H4 (cell line): ENCODE results near the gene ACER3. TPM values are rescaled to one million over a fixed set of nuclear protein-coding genes. Genes with fewer than 3 reads are reported as not detected.
"Not testable (repeated sequence)": the region's sequence is repeated elsewhere in the genome, so short reads cannot be mapped to it uniquely, and the experiment has no call there.

Source experiments
- DNase-seq: peaks from one replicate; pipeline ENCODE4 v3.0.0-alpha.2; 2015; ENCODE audit warnings: low spot score
- total RNA-seq: library from RNA; depleted of rRNA; stranded (reverse); fragments of >200 nt; shearing (Covaris generic); gene quantifications from 2 replicates; pipeline ENCODE4 v1.2.3, GENCODE V29; 2014

Gene ACER3
- total RNA-seq, 1 experiment from 2014 or later, result 19.7 TPM

GRCh38 chr11:76836613-76837291, 24.0 kb upstream of the ACER3 start:
- no peak for DNase-seq

GRCh38 chr11:76837696-76838677, 22.7 kb upstream of the ACER3 start:
- no peak for DNase-seq

- no peak for DNase-seq
Observed at GRCh38 chr11:76838678-76839068, 22.0 kb upstream of the ACER3 start.

GRCh38 chr11:76839311-76839710, 21.4 kb upstream of the ACER3 start:
- DNase-seq, result no peak

GRCh38 chr11:76841923-76842452, 18.7 kb upstream of the ACER3 start:
- DNase-seq, result no peak

- DNase-seq, result no peak
Observed at GRCh38 chr11:76843907-76844306, 16.8 kb upstream of the ACER3 start.

- DNase-seq, result no peak
Observed at GRCh38 chr11:76844511-76844910, 16.2 kb upstream of the ACER3 start.

- DNase-seq, result no peak
Observed at GRCh38 chr11:76845069-76845468, 15.6 kb upstream of the ACER3 start.

- no peak for DNase-seq
Observed at GRCh38 chr11:76846441-76846840, 14.3 kb upstream of the ACER3 start.

- no peak for DNase-seq
Observed at GRCh38 chr11:76849376-76849775, 11.3 kb upstream of the ACER3 start.

- no peak for DNase-seq
Observed at GRCh38 chr11:76850130-76850529, 10.6 kb upstream of the ACER3 start.

GRCh38 chr11:76850815-76851214, 9.9 kb upstream of the ACER3 start:
- DNase-seq, result no peak

GRCh38 chr11:76854709-76855108, 6.0 kb upstream of the ACER3 start:
- no peak for DNase-seq

GRCh38 chr11:76855670-76856069, 5.0 kb upstream of the ACER3 start:
- DNase-seq, result not testable (repeated sequence)

GRCh38 chr11:76856106-76856505, 4.6 kb upstream of the ACER3 start:
- DNase-seq, result no peak

- no peak for DNase-seq
Observed at GRCh38 chr11:76856571-76856970, 4.1 kb upstream of the ACER3 start.

- no peak for DNase-seq
Observed at GRCh38 chr11:76857781-76858410, 2.8 kb upstream of the ACER3 start.

- no peak for DNase-seq
Observed at GRCh38 chr11:76859708-76860227, 950 bp upstream of the ACER3 start.

GRCh38 chr11:76861490-76861953, 804 bp downstream of the ACER3 start:
- DNase-seq, result no peak

- DNase-seq, result not testable (repeated sequence)
Observed at GRCh38 chr11:76862794-76863193, 2.1 kb downstream of the ACER3 start.

- DNase-seq, result no peak
Observed at GRCh38 chr11:76863196-76863777, 2.6 kb downstream of the ACER3 start.
